HG03139 (cell line): ENCODE results near the gene CHCT1.
A peak's percentile ranks its signal among the peaks of the same experiment; 100 is the strongest.
"Not testable (repeated sequence)": the region's sequence is repeated elsewhere in the genome, so short reads cannot be mapped to it uniquely, and the experiment has no call there.

ENCODE experiments used
- ATAC-seq: cut with Tn5 transposase; IDR thresholded peaks from one replicate; pipeline ENCODE4 v1.9.1; 2021; ENCODE audit not compliant: unreplicated experiment

Gene CHCT1

DNA sequence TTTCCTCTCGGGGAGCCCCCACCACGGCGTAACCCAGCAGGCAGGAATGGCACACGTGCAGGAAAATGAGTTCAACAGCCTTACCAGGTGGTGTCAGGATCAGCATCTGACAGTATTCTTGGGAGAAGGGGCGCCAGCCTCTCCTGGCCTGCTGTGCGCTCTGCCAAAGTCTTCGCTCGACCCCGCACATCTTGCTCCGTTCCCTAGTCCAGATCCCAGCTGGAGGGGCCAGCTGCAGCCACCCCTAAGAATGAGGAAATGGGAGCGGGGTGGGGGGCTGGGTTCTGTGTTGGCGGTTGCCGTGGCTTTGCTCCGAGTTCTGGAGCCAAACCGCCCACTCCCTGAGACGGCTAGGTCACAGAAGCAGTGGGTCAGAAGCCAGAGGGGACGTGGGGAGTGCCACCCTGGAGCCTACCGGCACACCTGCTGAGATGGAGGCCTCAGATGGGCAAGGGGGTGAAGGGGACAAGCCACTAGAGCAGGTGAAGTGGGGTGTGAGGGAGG lies at the start of gene CHCT1:
TSS of gene CHCT1 (plus strand) at position 328 of the 504 bp plus-strand sequence. CDS start at position 432, 104 bp downstream.
- no peak for ATAC-seq

DNA sequence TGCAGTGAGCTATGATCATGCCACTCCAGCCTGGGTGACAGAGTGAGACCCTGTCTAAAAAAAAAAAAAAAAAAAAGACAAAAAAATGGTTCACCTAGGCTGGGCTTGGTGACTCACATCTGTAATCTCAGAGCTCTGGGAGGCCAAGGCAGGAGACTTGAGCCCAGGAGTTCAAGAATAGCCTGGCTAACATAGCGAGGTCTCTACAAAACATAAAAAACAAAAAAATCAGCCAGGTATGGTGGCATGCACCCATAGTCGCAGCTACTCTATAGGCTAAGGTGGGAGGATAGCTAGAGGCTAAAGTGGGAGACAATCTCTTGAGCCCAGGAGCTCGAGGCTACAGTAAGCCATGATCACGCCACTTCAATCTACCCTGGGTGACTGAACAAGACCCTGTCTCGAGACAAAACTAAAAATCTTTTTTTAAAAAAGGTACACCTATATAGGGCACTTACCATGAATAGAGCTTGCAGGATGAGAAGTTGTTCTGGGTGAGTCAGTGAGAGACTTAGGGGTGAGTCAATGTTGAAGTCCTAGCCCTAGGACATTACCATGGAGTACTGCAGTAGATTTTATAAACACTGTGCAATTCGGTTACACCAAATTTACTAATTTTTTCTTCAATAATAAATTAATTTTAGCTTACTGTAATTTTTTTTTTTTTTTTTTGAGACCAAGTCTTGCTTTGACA lies 49.4 kb upstream of the CHCT1 start:
- ATAC-seq: no peak

DNA sequence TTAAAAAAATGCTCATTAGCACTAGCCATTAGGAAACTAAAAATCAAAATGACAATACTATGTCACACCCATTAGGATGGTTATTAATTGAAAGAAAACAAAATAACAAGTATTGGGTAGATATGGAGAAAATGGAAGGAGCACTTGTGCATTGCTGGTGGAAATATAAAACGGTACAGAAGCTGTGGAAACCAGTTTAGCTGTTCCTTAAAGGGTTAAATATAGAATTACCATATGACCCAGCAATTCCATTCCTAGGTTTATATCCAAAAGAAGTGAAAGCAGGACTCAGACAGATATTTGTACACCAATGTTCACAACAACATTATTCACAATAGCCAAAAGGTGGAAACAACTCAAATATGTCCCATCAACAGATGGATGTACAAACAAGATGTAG lies 44.1 kb upstream of the CHCT1 start:
- ATAC-seq: not testable (repeated sequence)

DNA sequence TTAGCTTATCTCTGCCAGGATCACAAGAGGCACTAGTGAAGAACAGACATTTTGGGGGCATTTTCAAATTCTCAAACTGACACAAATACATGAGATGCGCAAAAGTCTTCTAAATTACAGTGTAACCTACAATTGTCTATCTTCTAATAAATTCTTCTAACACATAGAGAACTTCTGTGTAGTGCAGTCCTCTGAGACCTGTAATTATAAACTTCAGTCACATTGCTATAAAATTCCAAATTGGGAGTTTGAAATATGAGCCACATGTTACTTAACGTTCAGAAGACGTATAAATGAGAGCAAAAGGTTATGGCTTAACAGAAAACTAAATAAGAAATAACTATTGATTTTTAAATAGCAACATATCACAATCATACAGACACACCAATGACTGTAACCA lies 42.8 kb upstream of the CHCT1 start:
- ATAC-seq: not testable (repeated sequence)

DNA sequence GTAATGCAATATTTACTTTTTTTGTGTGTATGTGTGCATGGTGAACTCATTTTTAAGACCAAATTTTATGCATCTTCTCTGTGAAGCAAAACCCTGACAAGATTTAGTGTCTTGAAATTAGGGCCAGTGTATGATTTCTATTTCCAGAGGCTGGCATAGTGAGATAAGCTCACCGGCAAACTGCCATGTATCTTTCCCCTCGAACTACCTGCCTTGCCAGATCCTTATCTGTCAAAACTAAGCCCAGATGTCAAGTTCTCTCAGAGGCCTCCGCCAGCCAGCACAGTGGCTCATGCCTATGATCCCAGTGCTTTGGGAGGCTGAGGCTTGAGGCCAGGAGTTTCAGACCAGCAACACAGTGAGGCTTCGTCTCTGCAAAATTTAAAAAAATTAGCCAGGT lies 40.3 kb upstream of the CHCT1 start:
- no peak for ATAC-seq

DNA sequence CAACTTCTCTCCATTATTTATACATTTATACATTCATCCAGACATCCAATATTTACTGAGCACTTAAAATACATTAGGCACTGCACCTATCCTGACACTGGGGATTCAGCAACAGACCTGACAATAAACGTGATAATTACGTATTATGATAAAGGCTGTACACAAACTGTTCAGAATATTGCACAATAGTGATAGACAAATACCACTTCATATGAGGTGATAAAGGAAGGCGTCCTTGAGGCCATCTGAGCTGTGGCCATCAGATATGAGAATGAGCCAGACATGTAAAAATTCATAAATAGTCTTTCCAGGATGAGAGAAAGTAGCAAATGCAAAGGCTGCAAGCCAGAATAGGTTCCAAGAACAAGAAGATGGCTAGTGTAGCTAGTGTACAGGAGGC lies 38.9 kb upstream of the CHCT1 start:
- no peak for ATAC-seq

DNA sequence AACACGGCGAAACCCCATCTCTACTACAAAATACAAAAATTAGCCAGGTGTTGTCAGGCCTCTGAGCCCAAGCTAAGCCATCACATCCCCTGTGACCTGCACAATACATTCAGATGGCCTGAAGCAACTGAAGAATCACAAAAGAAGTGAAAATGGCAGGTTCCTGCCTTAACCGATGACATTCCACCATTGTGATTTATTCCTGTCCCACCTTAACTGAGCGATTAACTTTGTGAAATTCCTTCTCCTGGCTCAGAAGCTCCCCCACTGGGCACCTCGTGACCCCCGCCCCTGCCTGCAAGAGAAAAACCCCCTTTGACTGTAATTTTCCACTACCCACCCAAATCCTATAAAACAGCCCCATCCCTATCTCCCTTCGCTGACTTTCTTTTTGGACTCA lies 37.4 kb upstream of the CHCT1 start:
- not testable (repeated sequence) for ATAC-seq

DNA sequence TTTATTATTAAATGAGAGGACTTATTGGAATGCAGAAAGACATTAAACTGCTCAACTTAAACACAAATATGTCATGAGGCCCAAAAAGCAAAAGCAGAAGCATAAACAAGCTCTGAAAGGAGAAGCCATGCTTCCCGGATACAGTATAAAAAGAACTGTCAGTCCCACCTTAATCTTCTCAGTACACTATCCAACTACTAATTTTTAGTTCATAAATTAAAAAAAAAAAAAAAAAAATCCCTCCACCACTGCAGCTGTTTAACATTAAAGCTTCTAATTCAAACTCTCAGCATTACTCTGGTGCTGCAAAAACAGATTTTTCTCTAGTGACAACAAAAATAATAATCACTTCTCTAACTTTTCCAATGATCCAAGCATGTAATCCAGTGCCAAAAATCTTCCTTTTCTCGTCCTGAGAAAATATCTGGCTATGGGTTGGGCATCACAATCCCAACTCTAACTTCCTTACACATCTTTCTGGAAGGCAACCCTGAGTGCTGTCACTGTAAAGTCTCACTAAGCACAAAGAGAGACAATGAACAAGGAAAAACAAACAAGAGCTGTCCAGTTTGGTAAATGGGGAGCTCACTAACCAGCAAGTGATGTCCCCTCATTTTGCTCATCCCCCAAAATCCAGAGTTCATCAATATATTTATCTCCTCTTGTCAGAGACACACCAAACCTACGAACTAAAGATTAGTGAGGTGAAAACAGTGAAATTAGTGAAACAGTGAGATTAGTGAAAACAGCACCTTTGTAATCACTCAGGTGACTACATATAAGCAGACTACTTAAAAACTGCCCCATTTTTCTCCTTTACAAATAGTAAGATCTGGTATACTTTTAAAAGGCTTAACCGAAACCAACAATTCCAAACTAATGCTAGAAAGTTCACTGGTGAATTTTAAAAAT lies 35.9 kb upstream of the CHCT1 start:
- no peak for ATAC-seq

DNA sequence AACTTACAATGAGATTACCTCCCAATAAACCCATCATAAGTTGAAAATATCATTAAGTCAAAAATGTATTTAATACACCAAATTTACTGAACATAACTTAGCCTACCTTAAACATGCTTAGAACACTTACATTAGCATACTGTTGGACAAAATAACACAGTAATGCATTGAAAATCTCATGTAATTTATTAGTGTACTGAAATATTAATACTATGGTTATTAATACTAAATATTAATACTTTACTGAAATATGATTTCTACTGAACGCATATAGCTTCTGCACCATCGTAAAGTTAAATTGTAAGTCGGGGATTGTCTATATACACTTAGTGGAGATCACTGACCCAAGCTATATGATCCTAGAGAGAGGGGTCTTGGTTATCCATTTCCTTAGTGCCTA lies 34.6 kb upstream of the CHCT1 start:
- no peak for ATAC-seq

DNA sequence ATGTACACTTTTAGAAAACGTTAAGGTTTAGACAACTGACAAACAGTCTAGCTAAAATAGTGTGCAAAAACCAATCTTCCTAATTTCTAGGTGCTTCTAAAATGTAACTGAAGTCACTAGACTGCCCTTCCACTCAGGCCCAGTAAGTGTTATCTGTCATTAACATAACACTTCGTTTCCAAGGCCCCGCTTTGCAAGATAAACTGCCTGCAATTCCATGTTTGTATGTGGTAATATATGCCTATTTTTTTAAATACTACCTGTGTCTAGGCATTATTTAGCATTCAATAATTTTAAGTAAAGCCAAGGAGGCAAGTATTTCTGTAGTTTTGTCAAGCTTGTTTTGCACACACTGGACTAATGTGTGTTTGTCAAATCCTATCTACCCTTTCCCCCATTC lies 33.5 kb upstream of the CHCT1 start:
- no peak for ATAC-seq

DNA sequence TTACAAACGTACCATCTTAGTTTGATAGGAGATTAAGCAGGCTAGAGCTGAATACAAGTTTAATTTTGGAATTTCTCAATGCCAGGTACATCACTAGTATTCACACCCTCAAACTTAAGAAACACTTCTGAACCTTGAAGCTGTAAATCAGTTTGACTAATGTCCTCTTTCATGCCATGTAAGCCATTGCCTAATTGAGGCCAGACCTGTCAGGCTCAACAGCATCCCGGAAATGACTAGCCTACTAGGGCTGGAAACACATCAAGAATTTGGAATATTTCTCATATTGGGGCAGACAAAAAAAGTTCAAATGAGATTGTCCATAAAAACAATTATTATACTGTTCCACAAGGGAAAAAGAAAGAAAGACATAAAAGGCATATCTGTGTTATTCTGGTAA lies 32.1 kb upstream of the CHCT1 start:
- no peak for ATAC-seq

DNA sequence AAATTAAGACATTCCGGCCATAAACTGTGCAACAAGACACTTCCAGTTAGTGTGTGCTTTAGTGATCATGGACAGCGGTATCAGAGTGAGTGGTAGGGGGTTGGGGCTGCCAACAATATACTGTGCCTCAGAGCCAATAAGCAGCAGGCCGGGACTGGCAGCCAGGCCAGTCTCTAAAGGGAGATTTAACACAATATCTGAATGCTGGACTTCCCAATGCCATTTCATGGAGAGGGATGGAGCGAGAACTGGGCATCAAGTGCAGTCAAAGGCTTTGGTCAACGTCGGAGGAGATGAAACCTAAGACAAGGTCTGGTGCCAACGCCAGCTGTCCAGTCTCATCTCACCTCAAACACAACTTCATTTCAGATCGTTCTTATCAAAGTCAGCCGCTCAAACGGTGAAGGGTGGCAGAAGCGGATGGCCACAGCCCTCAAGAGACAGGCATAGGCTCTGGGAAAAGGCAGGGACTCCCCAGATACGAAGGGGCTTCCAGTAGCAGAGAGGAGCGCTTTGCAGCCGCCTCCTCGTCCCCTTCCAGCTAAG lies 31.3 kb upstream of the CHCT1 start:
- no peak for ATAC-seq

DNA sequence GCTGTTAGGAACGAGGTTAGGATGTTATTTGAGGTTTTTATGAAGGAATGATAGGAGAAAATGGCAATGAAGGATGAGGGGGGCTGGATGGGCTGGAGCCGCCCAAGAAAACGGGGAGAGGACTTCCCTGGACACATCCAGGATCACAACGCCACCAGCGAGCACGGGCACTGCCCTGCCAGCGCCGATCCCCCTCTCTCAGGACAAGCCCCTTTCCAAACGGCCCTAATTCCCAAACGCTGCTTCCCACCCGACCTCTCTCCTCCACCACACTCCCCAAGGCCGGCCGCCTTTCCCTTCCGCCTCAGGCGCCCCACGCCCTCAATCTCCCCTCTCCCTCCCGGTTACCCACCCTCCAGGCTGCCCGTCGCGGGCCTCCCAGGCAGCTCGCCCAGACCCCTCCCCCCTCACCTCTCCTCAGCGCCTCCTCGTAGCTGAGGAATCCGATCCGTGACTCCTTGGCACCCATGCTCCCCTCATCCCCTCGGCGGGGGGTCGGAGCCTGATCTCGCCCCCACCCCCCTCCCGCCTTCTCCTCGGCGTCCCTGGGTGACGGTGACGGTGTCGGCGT lies 30.7 kb upstream of the CHCT1 start:
- ATAC-seq: peak; percentile 16

DNA sequence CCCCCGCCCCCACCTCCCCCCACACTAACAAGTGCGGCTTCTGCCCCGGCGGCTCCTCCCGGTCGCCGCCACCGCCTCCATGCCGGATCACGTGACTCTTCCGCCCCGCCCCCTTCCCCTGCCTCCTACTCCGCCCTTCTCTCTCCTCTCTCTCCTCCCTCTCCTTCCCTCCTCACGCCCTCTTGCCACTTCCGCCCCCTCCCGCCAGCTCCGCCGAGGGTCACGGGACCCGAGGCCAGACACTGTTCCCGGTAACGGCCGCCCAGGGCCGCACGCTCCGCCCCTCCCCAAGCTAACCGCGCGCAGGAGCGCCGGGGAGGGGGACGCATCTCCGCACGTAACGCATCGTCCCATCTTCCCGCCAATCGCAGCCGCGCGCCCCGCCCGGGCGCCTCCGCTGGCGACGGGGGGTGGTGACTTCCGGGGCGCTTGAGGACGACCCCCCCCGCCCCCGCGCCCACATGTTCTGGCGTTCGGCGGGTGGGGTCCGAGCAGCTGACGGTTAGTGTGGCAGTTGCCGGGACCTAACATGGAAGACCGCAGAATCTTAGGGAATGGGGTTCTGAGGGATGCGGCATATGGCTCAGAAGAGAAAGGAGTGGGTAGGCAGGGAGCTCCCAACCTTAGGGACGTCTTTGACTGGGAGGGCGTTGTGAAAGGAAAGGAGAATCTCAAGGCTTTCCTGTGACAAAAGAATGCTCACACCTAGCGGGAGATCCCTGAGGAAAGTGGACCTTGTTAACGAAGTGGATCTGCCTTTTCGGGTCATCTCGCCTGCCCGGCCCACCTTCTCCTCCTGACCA lies 30.0 kb upstream of the CHCT1 start, which contains the start of gene USP32:
TSS of gene USP32 (minus strand) at position 92 of the 803 bp plus-strand sequence. CDS start 194 bp downstream, outside the sequence.
- ATAC-seq: peak; percentile 89

DNA sequence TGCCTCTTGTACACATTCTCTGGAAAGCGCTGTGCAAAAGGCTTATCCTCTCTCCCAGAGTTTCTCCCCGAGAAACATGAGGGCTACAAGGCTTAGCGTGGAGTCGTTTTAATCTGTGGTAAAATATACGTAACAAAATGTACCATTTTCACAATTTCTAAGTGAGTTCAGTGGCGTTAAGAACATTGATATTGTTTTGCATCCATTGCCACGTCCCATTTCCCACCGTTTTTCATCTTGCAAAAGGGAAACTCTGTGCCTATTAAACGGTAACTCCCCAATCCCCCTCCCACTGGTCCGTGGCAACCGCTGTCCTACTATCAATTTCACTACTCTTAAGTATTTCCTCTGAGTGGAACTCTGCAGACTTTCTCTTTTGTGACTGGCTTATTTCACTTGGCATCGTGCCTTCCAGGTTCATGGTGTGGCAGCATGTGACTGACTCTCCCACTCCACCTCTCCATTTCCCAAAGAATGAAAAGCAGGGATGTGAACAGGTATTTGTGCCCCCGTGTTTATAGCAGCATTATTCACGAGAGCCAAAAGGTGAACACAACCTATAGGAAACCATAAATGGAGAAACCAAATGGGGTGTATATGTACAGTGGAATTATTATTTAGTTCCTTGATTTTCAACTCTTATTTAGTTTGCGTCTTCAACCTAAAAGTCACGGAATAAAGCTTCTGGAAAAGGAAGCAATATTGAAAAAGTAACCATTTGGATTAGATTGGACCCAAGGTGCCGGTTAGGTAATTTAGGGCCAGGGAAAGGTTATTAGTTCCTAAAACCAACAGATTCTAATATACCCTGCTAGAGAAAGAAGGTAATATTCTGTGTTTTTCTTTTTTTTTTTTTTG lies 29.2 kb upstream of the CHCT1 start:
- ATAC-seq: no peak

DNA sequence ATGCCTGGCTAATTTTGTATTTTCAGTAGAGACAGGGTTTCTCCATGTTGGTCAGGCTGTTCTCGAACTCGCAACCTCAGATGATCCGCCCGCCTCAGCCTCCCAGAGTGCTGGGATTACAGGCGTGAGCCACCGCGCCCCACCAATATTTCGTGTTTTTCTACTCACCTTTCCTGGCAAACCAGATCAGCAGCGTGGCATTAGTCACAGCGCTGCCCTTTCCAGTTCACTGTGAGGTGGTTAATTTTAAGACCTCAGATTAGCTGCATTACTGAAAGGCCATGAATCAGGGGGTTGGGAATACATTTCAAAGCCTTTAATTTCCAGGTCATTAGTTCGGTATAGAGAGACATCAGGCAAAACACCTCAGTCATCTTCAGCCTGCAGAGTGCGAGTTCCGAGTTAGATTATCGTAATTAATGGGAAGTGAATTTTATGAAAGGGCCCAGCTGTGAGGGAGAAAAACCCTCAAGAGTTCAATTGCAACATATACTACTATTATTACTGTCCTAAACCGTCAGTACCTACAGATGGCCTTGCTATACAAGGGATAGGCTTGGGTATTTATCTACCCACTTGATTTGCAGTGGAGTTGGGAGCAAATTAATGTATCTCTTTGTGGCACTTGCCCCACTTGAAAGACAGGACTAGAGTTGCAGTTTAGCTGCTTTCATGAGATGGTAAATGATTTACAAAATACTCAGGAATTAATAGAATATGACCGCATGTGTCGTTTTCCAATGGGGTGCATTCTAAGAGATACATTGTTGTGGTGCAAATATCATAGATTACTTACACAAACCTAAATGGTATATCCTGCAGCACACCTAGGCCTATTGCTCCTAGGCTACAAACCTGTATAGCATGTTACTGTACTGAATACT lies 28.2 kb upstream of the CHCT1 start:
- ATAC-seq: no peak

DNA sequence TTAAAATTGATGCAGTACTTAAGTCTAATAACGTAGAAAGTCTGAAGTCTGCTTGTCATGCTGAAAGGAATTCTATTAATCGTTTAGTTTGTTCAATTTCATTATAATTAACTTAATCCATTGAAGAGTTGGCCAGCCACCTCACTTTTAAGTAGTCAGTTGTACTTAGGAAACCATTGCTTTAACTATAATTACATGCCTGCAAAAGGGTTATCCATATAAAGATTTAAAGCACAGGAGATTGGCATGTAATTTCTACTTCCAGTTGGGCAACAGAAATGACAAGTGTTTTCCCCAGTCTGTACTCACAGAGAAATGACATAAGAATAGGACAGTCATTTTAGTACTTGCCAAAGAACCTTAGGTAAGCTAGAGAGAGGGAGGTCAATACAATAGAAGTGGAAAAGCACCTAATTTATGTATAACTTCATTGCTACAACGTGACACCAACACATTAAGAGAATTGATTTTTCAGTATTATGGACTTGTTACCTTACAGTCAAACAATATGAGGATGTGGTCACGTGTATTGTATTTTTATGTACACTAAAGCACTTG lies 26.7 kb upstream of the CHCT1 start:
- ATAC-seq: no peak

DNA sequence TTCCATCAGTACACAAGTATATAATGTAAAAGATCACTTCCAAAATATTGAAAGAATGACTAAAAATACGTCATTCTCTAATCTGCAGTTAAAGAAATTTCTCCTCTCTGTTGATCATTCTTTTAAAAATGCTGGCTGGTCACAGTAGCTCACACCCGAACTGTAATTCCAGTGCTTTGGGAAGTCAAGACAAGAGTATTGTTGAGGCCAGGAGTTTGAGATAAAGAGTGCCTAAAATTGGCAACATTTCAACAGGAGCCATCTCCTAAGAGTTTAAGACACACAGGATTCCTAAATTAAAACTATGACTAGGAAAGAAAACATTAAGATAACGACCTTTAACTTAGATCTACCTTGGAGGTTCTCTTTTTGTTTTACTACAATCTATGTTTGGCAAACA lies 25.9 kb upstream of the CHCT1 start:
- ATAC-seq: no peak
